HepG2 (cell line): ENCODE data around the gene NOTUM. TPM values are rescaled to one million over a fixed set of nuclear protein-coding genes. Genes with fewer than 3 reads are reported as not detected.

ENCODE experiments used
- AGO2 ChIP-seq: fragments of 200-400 bp; formaldehyde crosslinking; optimal IDR thresholded peaks from 2 replicates; pipeline ENCODE3; 2017; ENCODE audit warnings: mild to moderate bottlenecking, low read depth, low read length, moderate library complexity
- GABPA ChIP-seq, 2 experiments: IDR thresholded peaks; 2 replicates each; pipeline ENCODE4 v1.6.1; 2011 to 2016; ENCODE audit warnings: low read depth in 2 of 2, low read length in 1 of 2, missing biosample characterization in 1 of 2, missing genetic modification characterization in 1 of 2
- GTF3A ChIP-seq: sonication (generic); formaldehyde crosslinking; conservative IDR thresholded peaks from 2 replicates; pipeline ENCODE4 v1.4.0; 2020; ENCODE audit warnings: mild to moderate bottlenecking, missing genetic modification reagents
- JARID2 ChIP-seq: sonication (generic); formaldehyde crosslinking; IDR thresholded peaks from 2 replicates; pipeline ENCODE4 v1.8.1; 2023; ENCODE audit warnings: missing genetic modification reagents, inconsistent platforms; ENCODE audit not compliant: insufficient replicate concordance
- MTA1 ChIP-seq: sonication (generic); formaldehyde crosslinking; IDR thresholded peaks from 2 replicates; pipeline ENCODE4 v1.4.0; 2020; ENCODE audit warnings: missing genetic modification reagents, mild to moderate bottlenecking, borderline replicate concordance
- NFIC ChIP-seq: IDR thresholded peaks from 2 replicates; pipeline ENCODE4 v1.6.1; 2012; ENCODE audit warnings: mild to moderate bottlenecking, low read length, inconsistent platforms
- RAD51 ChIP-seq: fragments of 450-650 bp; IDR thresholded peaks from 2 replicates; pipeline ENCODE4 v1.6.1; 2016; ENCODE audit warnings: borderline replicate concordance
- RBM39 ChIP-seq: fragments of 200-400 bp; formaldehyde crosslinking; IDR thresholded peaks from one replicate; pipeline ENCODE4 v1.6.1; 2018; ENCODE audit warnings: antibody characterized with exemption, mild to moderate bottlenecking, low read depth, low read length; ENCODE audit not compliant: poor library complexity, severe bottlenecking
- RXRA ChIP-seq: sonication (generic); formaldehyde crosslinking; IDR thresholded peaks from 2 replicates; pipeline ENCODE4 v1.5.1; 2020; ENCODE audit warnings: missing genetic modification reagents
- ZNF790 ChIP-seq: sonication (generic); formaldehyde crosslinking; IDR thresholded peaks from 2 replicates; pipeline ENCODE4 v1.8.0; 2022; ENCODE audit warnings: missing genetic modification reagents, mild to moderate bottlenecking, borderline replicate concordance
- polyA plus RNA-seq, 8 experiments: library from polyadenylated mRNA; depleted of rRNA in 3 of 8; stranded (reverse) in 7 of 8; unstranded in 1 of 8; fragments of >200 nt; fragmentation: Illumina TruSeq in 4 of 8; extraction: Trizol in 4 of 8; gene quantifications; 2 replicates each; pipeline versions ENCODE4 v1.2.1 to v1.2.3, GENCODE V29; 2011 to 2016; ENCODE audit warnings: low read depth in 4 of 8, missing spikeins in 1 of 8, mixed read lengths in 1 of 8; ENCODE audit not compliant: insufficient read depth in 1 of 8
- total RNA-seq, 5 experiments: library from RNA; depleted of rRNA; stranded (reverse); fragments of >200 nt; fragmentation: Illumina TruSeq; extraction: Trizol; gene quantifications; 2 replicates each; pipeline ENCODE4 v1.2.3, GENCODE V29; 2016; ENCODE audit warnings: low read depth in 1 of 5
- TF ChIP-seq, protein P1 (sequence below): sonication (generic); formaldehyde crosslinking; IDR thresholded peaks from 2 replicates; pipeline ENCODE4 v1.8.0; 2022; ENCODE audit warnings: mild to moderate bottlenecking, missing genetic modification reagents, moderate library complexity
- TF ChIP-seq, protein P2 (sequence below): sonication (generic); formaldehyde crosslinking; IDR thresholded peaks from 2 replicates; pipeline ENCODE4 v1.4.0; 2020; ENCODE audit warnings: mild to moderate bottlenecking, missing genetic modification reagents
- TF ChIP-seq, protein P3 (sequence below): IDR thresholded peaks from 2 replicates; pipeline ENCODE4 v1.6.1; 2016
- TF ChIP-seq, protein P4 (sequence below): IDR thresholded peaks from 2 replicates; pipeline ENCODE4 v1.4.0; 2020; ENCODE audit warnings: mild to moderate bottlenecking, missing genetic modification reagents

NOTUM gene
- total and polyA plus RNA-seq, 2 of the 13 experiments (the other 11 are each of a cell fraction or from before 2014, with no cell fraction given), result 150 to 160 TPM

DNA sequence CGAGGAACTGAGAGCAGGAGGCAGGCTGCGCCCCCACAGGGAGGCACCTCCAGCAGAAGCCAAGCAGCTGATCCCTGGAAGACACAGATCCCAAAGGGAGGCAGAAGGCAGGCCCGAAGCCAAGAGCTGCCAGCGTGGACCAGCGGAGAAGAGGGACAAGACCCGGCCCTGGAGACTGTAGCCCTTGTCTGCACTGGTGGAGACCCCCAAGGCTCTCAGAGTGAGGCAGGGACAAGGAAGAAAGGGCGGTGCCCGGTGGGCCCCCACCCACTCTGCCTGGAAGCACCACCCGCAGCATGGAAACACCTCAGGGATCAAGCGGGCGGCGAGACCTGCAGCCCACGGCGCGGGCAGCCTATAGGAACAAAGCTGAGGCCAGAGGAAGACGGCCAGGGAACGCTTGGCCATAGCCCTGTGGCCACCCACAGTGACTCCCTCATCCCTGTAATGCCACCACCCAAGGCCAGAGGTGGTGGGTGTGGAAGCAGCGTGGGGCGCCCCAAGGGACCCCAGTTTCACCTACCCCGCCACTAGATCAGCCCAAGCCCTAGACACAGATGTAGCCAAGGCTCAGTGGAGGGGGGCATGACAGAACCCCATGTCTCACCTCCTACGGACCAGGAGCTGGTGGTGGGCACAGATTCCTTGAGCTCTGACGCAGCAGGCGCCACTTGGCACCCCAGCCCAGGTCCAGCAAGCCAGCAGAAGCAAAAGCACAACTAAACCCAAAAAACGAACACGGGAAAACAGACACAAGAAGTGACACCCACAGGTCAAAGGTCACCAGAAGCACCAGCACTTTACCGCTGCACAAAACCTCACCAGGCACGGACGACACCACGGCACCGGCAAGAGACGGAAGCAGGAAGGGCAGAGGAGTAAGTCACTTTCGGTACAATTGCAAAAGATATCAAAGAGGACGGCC is 40.1 kb downstream of the NOTUM start (continued):
- TF ChIP-seq, protein P1, sequence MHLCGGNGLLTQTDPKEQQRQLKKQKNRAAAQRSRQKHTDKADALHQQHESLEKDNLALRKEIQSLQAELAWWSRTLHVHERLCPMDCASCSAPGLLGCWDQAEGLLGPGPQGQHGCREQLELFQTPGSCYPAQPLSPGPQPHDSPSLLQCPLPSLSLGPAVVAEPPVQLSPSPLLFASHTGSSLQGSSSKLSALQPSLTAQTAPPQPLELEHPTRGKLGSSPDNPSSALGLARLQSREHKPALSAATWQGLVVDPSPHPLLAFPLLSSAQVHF (CRISPR knock-in tag), result no peak
- TF ChIP-seq JARID2 (CRISPR knock-in tag) (no peak), AGO2 (peak; percentile 94), RAD51 (no peak), NFIC (no peak), RBM39 (peak; percentile 41), RXRA (no peak), GTF3A (CRISPR knock-in tag) (no peak), GABPA (IDR thresholded peaks at IDR 0.05; ENCODE audit: low read depth, low read length) (no peak), GABPA (CRISPR knock-in tag; IDR thresholded peaks at IDR 0.05; ENCODE audit: low read depth) (no peak), ZNF790 (CRISPR knock-in tag) (no peak), MTA1 (CRISPR knock-in tag) (no peak)
- TF ChIP-seq, protein P2, sequence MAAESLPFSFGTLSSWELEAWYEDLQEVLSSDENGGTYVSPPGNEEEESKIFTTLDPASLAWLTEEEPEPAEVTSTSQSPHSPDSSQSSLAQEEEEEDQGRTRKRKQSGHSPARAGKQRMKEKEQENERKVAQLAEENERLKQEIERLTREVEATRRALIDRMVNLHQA (CRISPR knock-in tag), result no peak
- TF ChIP-seq, protein P3, sequence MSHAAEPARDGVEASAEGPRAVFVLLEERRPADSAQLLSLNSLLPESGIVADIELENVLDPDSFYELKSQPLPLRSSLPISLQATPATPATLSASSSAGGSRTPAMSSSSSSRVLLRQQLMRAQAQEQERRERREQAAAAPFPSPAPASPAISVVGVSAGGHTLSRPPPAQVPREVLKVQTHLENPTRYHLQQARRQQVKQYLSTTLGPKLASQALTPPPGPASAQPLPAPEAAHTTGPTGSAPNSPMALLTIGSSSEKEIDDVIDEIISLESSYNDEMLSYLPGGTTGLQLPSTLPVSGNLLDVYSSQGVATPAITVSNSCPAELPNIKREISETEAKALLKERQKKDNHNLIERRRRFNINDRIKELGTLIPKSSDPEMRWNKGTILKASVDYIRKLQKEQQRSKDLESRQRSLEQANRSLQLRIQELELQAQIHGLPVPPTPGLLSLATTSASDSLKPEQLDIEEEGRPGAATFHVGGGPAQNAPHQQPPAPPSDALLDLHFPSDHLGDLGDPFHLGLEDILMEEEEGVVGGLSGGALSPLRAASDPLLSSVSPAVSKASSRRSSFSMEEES (CRISPR knock-in tag), result no peak
- TF ChIP-seq, protein P4, sequence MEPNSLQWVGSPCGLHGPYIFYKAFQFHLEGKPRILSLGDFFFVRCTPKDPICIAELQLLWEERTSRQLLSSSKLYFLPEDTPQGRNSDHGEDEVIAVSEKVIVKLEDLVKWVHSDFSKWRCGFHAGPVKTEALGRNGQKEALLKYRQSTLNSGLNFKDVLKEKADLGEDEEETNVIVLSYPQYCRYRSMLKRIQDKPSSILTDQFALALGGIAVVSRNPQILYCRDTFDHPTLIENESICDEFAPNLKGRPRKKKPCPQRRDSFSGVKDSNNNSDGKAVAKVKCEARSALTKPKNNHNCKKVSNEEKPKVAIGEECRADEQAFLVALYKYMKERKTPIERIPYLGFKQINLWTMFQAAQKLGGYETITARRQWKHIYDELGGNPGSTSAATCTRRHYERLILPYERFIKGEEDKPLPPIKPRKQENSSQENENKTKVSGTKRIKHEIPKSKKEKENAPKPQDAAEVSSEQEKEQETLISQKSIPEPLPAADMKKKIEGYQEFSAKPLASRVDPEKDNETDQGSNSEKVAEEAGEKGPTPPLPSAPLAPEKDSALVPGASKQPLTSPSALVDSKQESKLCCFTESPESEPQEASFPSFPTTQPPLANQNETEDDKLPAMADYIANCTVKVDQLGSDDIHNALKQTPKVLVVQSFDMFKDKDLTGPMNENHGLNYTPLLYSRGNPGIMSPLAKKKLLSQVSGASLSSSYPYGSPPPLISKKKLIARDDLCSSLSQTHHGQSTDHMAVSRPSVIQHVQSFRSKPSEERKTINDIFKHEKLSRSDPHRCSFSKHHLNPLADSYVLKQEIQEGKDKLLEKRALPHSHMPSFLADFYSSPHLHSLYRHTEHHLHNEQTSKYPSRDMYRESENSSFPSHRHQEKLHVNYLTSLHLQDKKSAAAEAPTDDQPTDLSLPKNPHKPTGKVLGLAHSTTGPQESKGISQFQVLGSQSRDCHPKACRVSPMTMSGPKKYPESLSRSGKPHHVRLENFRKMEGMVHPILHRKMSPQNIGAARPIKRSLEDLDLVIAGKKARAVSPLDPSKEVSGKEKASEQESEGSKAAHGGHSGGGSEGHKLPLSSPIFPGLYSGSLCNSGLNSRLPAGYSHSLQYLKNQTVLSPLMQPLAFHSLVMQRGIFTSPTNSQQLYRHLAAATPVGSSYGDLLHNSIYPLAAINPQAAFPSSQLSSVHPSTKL, result no peak
